H1 (cell line): ENCODE measurements around the gene CACNA1B. TPM values are rescaled to one million over a fixed set of nuclear protein-coding genes. Genes with fewer than 3 reads are reported as not detected.

Experiments used
- CTCF ChIA-PET: fragments of 300-600 bp; sonication (Branson Sonifier 250); formaldehyde crosslinking; loops from one replicate; lab custom pipeline; 2021; ENCODE audit not compliant: partially characterized antibody; lab: Charles Lee
- POLR2A ChIA-PET: fragments of 300-600 bp; sonication (Branson Sonifier 250); formaldehyde crosslinking; loops from one replicate; lab custom pipeline; 2021; ENCODE audit warnings: inconsistent platforms; ENCODE audit not compliant: partially characterized antibody; lab: Charles Lee
- DNase-seq, 2 experiments: peaks; one replicate each; pipeline versions ENCODE4 v3.0.0 to v3.0.0-alpha.2; 2010 to 2022; ENCODE audit warnings: low spot score in 2 of 2, low read depth in 1 of 2, mixed read lengths in 1 of 2
- FAIRE-seq: peaks from 2 replicates; lab custom pipeline; 2011; peaks lifted over from hg19 to GRCh38; lab: Jason Lieb, UNC
- H2AFZ ChIP-seq: 2 replicates; pipeline ENCODE4 v1.8.1; 2012; ENCODE audit warnings: low read length, inconsistent platforms
- H2AK5ac ChIP-seq: 2 replicates; pipeline ENCODE4 v1.6.1; 2013; ENCODE audit warnings: low read depth, low read length
- H2BK120ac ChIP-seq: replicated peaks from 2 replicates; pipeline ENCODE3; 2013; ENCODE audit warnings: low read depth, low read length, inconsistent platforms
- H2BK12ac ChIP-seq: 2 replicates; pipeline ENCODE4 v1.6.1; 2013; ENCODE audit warnings: low read depth, low read length
- H2BK15ac ChIP-seq: 2 replicates; pipeline ENCODE4 v1.6.1; 2013; ENCODE audit warnings: low read length
- H2BK20ac ChIP-seq: 2 replicates; pipeline ENCODE4 v1.6.1; 2013; ENCODE audit warnings: low read length
- H2BK5ac ChIP-seq: 2 replicates; pipeline ENCODE4 v1.6.1; 2013; ENCODE audit warnings: low read depth, low read length
- H3K14ac ChIP-seq: 2 replicates; pipeline ENCODE4 v1.6.1; 2013; ENCODE audit warnings: inconsistent platforms; ENCODE audit not compliant: insufficient read length
- H3K18ac ChIP-seq: 2 replicates; pipeline ENCODE4 v1.6.1; 2013; ENCODE audit warnings: low read length; ENCODE audit errors: extremely low read depth
- H3K23ac ChIP-seq: 2 replicates; pipeline ENCODE4 v1.6.1; 2013; ENCODE audit warnings: inconsistent platforms; ENCODE audit not compliant: insufficient read length
- H3K23me2 ChIP-seq: 2 replicates; pipeline ENCODE4 v1.6.1; 2013; ENCODE audit warnings: low read depth, low read length
- H3K27ac ChIP-seq: 2 replicates; pipeline ENCODE4 v1.6.1; 2011; ENCODE audit warnings: low read depth, low read length, inconsistent platforms
- H3K27me3 ChIP-seq, 4 experiments: replicated peaks in 1 of 4; 1 replicate in 1 of 4; 2 replicates in 3 of 4; pipeline versions ENCODE4 v1.6.1 to v1.8.1; 2011 to 2013; ENCODE audit warnings: low read length in 3 of 4, mild to moderate bottlenecking in 3 of 4, inconsistent platforms in 2 of 4, mixed read lengths in 2 of 4, moderate library complexity in 1 of 4; ENCODE audit not compliant: control insufficient read depth in 3 of 4, insufficient read depth in 3 of 4; ENCODE audit errors: extremely low read depth in 1 of 4
- H3K36me3 ChIP-seq, 4 experiments: 2 replicates each; pipeline versions ENCODE4 v1.6.1 to v1.8.1; 2011 to 2013; ENCODE audit warnings: mild to moderate bottlenecking in 4 of 4, low read length in 3 of 4, moderate library complexity in 2 of 4, control low read depth in 1 of 4, inconsistent platforms in 1 of 4; ENCODE audit not compliant: insufficient read depth in 4 of 4, control insufficient read depth in 2 of 4
- H3K4ac ChIP-seq: replicated peaks from 2 replicates; pipeline ENCODE3; 2013; ENCODE audit warnings: low read length, low read depth, mixed read lengths, inconsistent platforms; ENCODE audit not compliant: insufficient read length
- H3K4me1 ChIP-seq, 4 experiments: replicated peaks in 1 of 4; 1 replicate in 1 of 4; 2 replicates in 3 of 4; pipeline versions ENCODE4 v1.6.1 to v1.8.1; 2011 to 2013; ENCODE audit warnings: low read length in 3 of 4, inconsistent platforms in 2 of 4, mixed read lengths in 1 of 4; ENCODE audit not compliant: insufficient read depth in 4 of 4, control insufficient read depth in 3 of 4
- H3K4me2 ChIP-seq, 2 experiments: 2 replicates each; pipeline versions ENCODE4 v1.6.1 to v1.8.1; 2011 to 2013; ENCODE audit warnings: low read depth in 2 of 2, low read length in 2 of 2, control low read depth in 1 of 2, inconsistent platforms in 1 of 2, mild to moderate bottlenecking in 1 of 2; ENCODE audit not compliant: insufficient read depth in 1 of 2
- H3K4me3 ChIP-seq, 4 experiments: fragments of 200-600, 300-600 bp in 1 of 4; sonication (generic), shearing (Covaris generic), sonication (Bioruptor Twin) in 1 of 4; 2 replicates each; pipeline versions ENCODE4 v1.5.1 to v1.8.1; 2011 to 2016; ENCODE audit warnings: low read length in 4 of 4, low read depth in 3 of 4, control low read depth in 2 of 4, inconsistent platforms in 2 of 4, mild to moderate bottlenecking in 2 of 4, mixed read lengths in 1 of 4, moderate library complexity in 1 of 4; ENCODE audit not compliant: insufficient read depth in 2 of 4; ENCODE audit errors: extremely low read depth in 1 of 4
- H3K56ac ChIP-seq: replicated peaks from 2 replicates; pipeline ENCODE3; 2013; ENCODE audit warnings: low read depth, mild to moderate bottlenecking, mixed read lengths, low read length, inconsistent platforms; ENCODE audit not compliant: insufficient read length
- H3K79me1 ChIP-seq: 2 replicates; pipeline ENCODE4 v1.6.1; 2013; ENCODE audit warnings: low read depth, low read length, control low read depth
- H3K79me2 ChIP-seq, 2 experiments: 2 replicates each; pipeline versions ENCODE4 v1.6.1 to v1.8.1; 2012 to 2013; ENCODE audit warnings: low read length in 2 of 2, mild to moderate bottlenecking in 2 of 2, inconsistent platforms in 1 of 2; ENCODE audit not compliant: insufficient read depth in 2 of 2, control insufficient read depth in 1 of 2
- H3K9ac ChIP-seq, 4 experiments: replicated peaks in 1 of 4; 1 replicate in 1 of 4; 2 replicates in 3 of 4; pipeline versions ENCODE4 v1.6.1 to v1.8.1; 2011 to 2013; ENCODE audit warnings: low read depth in 3 of 4, low read length in 3 of 4, control low read depth in 2 of 4, mild to moderate bottlenecking in 2 of 4, moderate library complexity in 2 of 4, inconsistent platforms in 1 of 4; ENCODE audit errors: extremely low read depth in 1 of 4
- H3K9me3 ChIP-seq, 2 experiments: 2 replicates each; pipeline versions ENCODE4 v1.6.1 to v1.8.1; 2012 to 2013; ENCODE audit warnings: mild to moderate bottlenecking in 2 of 2, moderate library complexity in 2 of 2, control low read depth in 1 of 2, inconsistent platforms in 1 of 2, low read depth in 1 of 2, low read length in 1 of 2, mixed read lengths in 1 of 2; ENCODE audit not compliant: insufficient read depth in 2 of 2
- H4K20me1 ChIP-seq, 2 experiments: replicated peaks in 1 of 2; 2 replicates each; pipeline versions ENCODE3 to v1.8.1; 2011 to 2013; ENCODE audit warnings: inconsistent platforms in 2 of 2, low read length in 2 of 2, mild to moderate bottlenecking in 1 of 2; ENCODE audit not compliant: insufficient read depth in 2 of 2, control insufficient read depth in 1 of 2
- H4K5ac ChIP-seq: 2 replicates; pipeline ENCODE4 v1.6.1; 2013; ENCODE audit warnings: low read length, low read depth, mixed read lengths, inconsistent platforms; ENCODE audit not compliant: insufficient read length
- H4K8ac ChIP-seq: 2 replicates; pipeline ENCODE4 v1.8.0; 2013; ENCODE audit warnings: mild to moderate bottlenecking, moderate library complexity, low read length, inconsistent platforms; ENCODE audit not compliant: insufficient read depth; ENCODE audit errors: extremely low read depth
- H4K91ac ChIP-seq: replicated peaks from 2 replicates; pipeline ENCODE3; 2013; ENCODE audit warnings: low read length, mixed read lengths, inconsistent platforms; ENCODE audit not compliant: insufficient read length
- ASH2L ChIP-seq: fragments of 200-600, 300-600 bp; sonication (generic); IDR thresholded peaks from one replicate; pipeline ENCODE4 v1.7.1; 2017; ENCODE audit warnings: low read length
- ATF3 ChIP-seq: IDR thresholded peaks from 2 replicates; pipeline ENCODE4 v1.6.1; 2011; ENCODE audit warnings: low read depth, mild to moderate bottlenecking, low read length; ENCODE audit not compliant: insufficient read depth
- CBX8 ChIP-seq: fragments of 300-800, 300-1000 bp; sonication (generic); IDR thresholded peaks from 2 replicates; pipeline ENCODE4 v1.7.1; 2016; ENCODE audit warnings: low read depth, low read length, borderline replicate concordance
- CHD1 ChIP-seq: IDR thresholded peaks from 2 replicates; pipeline ENCODE4 v1.6.1; 2012; ENCODE audit warnings: low read depth, low read length, improper control_type of control experiment
- CTBP2 ChIP-seq: IDR thresholded peaks from 2 replicates; pipeline ENCODE4 v1.7.0; 2011; ENCODE audit warnings: borderline replicate concordance, mild to moderate bottlenecking, moderate library complexity, mixed read lengths, low read length; ENCODE audit not compliant: insufficient read depth, insufficient read length
- E2F6 ChIP-seq: IDR thresholded peaks from 2 replicates; pipeline ENCODE4 v1.6.1; 2012; ENCODE audit warnings: inconsistent platforms
- EZH2 ChIP-seq: fragments of 200-600 bp; sonication (generic); IDR thresholded peaks from 2 replicates; pipeline ENCODE4 v1.7.1; 2012; ENCODE audit warnings: low read depth, mild to moderate bottlenecking, moderate library complexity, low read length, inconsistent platforms; ENCODE audit not compliant: severe bottlenecking
- GABPA ChIP-seq: IDR thresholded peaks from 2 replicates; pipeline ENCODE4 v1.6.1; 2011; ENCODE audit warnings: mild to moderate bottlenecking, low read length, moderate library complexity, borderline replicate concordance; ENCODE audit not compliant: insufficient read depth
- POLR2A ChIP-seq, 2 experiments: IDR thresholded peaks; 1 replicate in 1 of 2; 2 replicates in 1 of 2; pipeline ENCODE4 v1.6.1; 2011; ENCODE audit warnings: low read depth in 2 of 2, low read length in 2 of 2, mild to moderate bottlenecking in 2 of 2; ENCODE audit errors: control extremely low read depth in 1 of 2
- POLR2AphosphoS5 ChIP-seq: IDR thresholded peaks from 2 replicates; pipeline ENCODE4 v1.6.1; 2011; ENCODE audit warnings: low read depth, low read length
- RAD21 ChIP-seq, 2 experiments: IDR thresholded peaks in 1 of 2; conservative IDR thresholded peaks in 1 of 2; 2 replicates each; pipeline ENCODE4 v1.6.1; 2011; ENCODE audit warnings: low read depth in 2 of 2, low read length in 2 of 2, improper control_type of control experiment in 1 of 2, inconsistent platforms in 1 of 2, mild to moderate bottlenecking in 1 of 2, moderate library complexity in 1 of 2
- SP4 ChIP-seq: IDR thresholded peaks from 2 replicates; pipeline ENCODE4 v1.6.1; 2012; ENCODE audit warnings: low read length, inconsistent platforms
- TAF7 ChIP-seq: optimal IDR thresholded peaks from 2 replicates; pipeline ENCODE3; 2011; ENCODE audit warnings: low read depth, mild to moderate bottlenecking, inconsistent platforms, low read length, moderate library complexity, borderline replicate concordance
- WGBS, 2 experiments: shearing (Covaris generic) in 1 of 2; methylation state at CpG; one replicate each; pipeline versions ENCODE4 v1.1.6 to v1.1.7; 2013 to 2015; ENCODE audit warnings: low lambda C conversion rate in 2 of 2, mixed read lengths in 2 of 2, inconsistent platforms in 1 of 2, low coverage in 1 of 2, missing lambda C conversion rate in 1 of 2; ENCODE audit not compliant: insufficient replicate concordance in 2 of 2, insufficient coverage in 1 of 2, insufficient read length in 1 of 2; ENCODE audit errors: extremely low coverage in 1 of 2, missing lambda C conversion rate in 1 of 2; 5-methylcytosine and 5-hydroxymethylcytosine counted together
- polyA plus RNA-seq, 7 experiments: library from polyadenylated mRNA; depleted of rRNA in 3 of 7; stranded (reverse) in 5 of 7; unstranded in 2 of 7; fragments of >200 nt in 5 of 7; fragments of 200-250 nt in 2 of 7; gene quantifications; 1 replicate in 5 of 7; 2 replicates in 1 of 7; 4 replicates in 1 of 7; pipeline versions ENCODE4 v1.2.1 to v1.2.3, GENCODE V29; 2011 to 2013; ENCODE audit warnings: missing spikeins in 2 of 7, mixed read lengths in 2 of 7
- total RNA-seq: library from RNA; stranded (reverse); fragmentation: NEBNext Ultra II Directional; extraction: Animal tissue kit (Norgen Biotek cat#: 25700); gene quantifications from 2 replicates; pipeline ENCODE4 v1.2.1, GENCODE V29; 2021

CACNA1B gene
- total and polyA plus RNA-seq, 2 of the 8 experiments (the other 6 are each of a cell fraction or from before 2014, with no cell fraction given), result 1.5 to 5.7 TPM

- H4K91ac ChIP-seq, result no peak overlapping the region
- H2AK5ac ChIP-seq, result no peak overlapping the region
- ChIA-PET CTCF (no interaction called here), POLR2A (no interaction called here)
- DNase-seq (no peak), FAIRE-seq (no peak)
- H4K5ac ChIP-seq, result no peak overlapping the region
- 69% methylated on average over 4 of the region's 4 CpGs; no CpG with 5 or more reads in 1 of the 2 experiments for WGBS, 2 experiments
- H3K4me3 ChIP-seq, result no peak overlapping the region
- H4K20me1 ChIP-seq, result no peaks in the 10 kb centered on the region
- no peak overlapping the region for H3K4ac ChIP-seq
- no peak overlapping the region for H3K4me2 ChIP-seq
- H3K14ac ChIP-seq, result no peak overlapping the region
- H3K23me2 ChIP-seq, result no peaks in the 10 kb centered on the region
- H4K8ac ChIP-seq, result no peak overlapping the region
- no peaks in the 10 kb centered on the region for H3K27me3 ChIP-seq
- H3K18ac ChIP-seq, result no peak overlapping the region
- H2BK5ac ChIP-seq, result no peak overlapping the region
- H2BK20ac ChIP-seq, result no peak overlapping the region
- H2AFZ ChIP-seq, result no peak overlapping the region
- TF ChIP-seq TAF7 (no peak), ASH2L (no peak), RAD21 (IDR thresholded peaks at IDR 0.05 in 1 of 2, conservative IDR thresholded peaks at IDR 0.05 in 1 of 2; ENCODE audit: low read depth in 2 of 2, low read length in 2 of 2) (no peak), E2F6 (no peak), ATF3 (no peak), SP4 (no peak), EZH2 (no peak), CTBP2 (no peak), GABPA (no peak), CHD1 (no peak), POLR2AphosphoS5 (no peak), POLR2A (IDR thresholded peaks at IDR 0.05; ENCODE audit: control extremely low read depth in 1 of 2, low read depth in 2 of 2, low read length in 2 of 2) (no peak), CBX8 (no peak)
- peaks cover 0 to 3% (median 0%) of the 10 kb centered on the region in 4 experiments; a peak in 1 of 8 replicates for H3K36me3 ChIP-seq
- no peaks in the 10 kb centered on the region for H3K79me1 ChIP-seq
- H3K27ac ChIP-seq, result no peak overlapping the region
- no peaks in the 10 kb centered on the region for H3K79me2 ChIP-seq
- no peak overlapping the region for H3K9ac ChIP-seq
- H2BK12ac ChIP-seq, result no peak overlapping the region
- no peak overlapping the region for H2BK15ac ChIP-seq
- H3K9me3 ChIP-seq, result peaks cover 41 to 48% of the 10 kb centered on the region in 2 experiments
- H3K56ac ChIP-seq, result no peak overlapping the region
- H2BK120ac ChIP-seq, result no peak overlapping the region
- H3K23ac ChIP-seq, result no peak overlapping the region
- H3K4me1 ChIP-seq, result no peaks in the 10 kb centered on the region
These were observed 208.0 kb downstream of the CACNA1B start for GRCh38 chr9:138085568-138085967.
